ENCODE data around the gene RBFOX2.

- TF ChIP-seq EP300 (IDR thresholded peaks at IDR 0.05; ENCODE audit: borderline replicate concordance in 1 of 2, low read depth in 1 of 2, low read length in 1 of 2): no peak
- TF ChIP-seq CHD2 (IDR thresholded peaks at IDR 0.05; ENCODE audit: low read length, partially characterized antibody): no peak
- no peak for TF ChIP-seq SMC3 (IDR thresholded peaks at IDR 0.05; ENCODE audit: low read depth, low read length)
- no peak for TF ChIP-seq EZH2phosphoT487 (IDR thresholded peaks at IDR 0.05; ENCODE audit: borderline replicate concordance, low read depth)
- TF ChIP-seq MXI1 (IDR thresholded peaks at IDR 0.05; ENCODE audit: low read depth, low read length): no peak
Measured at GRCh38 chr22:35752006-35752862, 276.4 kb downstream of the RBFOX2 start.
